Glomerular visceral epithelial cell (primary cell): ENCODE results near the gene MST1.

ENCODE experiments used
- DNase-seq: peaks from one replicate; pipeline ENCODE4 v3.0.0-alpha.2; 2016; ENCODE audit errors: extremely low spot score

MST1 gene

DNA sequence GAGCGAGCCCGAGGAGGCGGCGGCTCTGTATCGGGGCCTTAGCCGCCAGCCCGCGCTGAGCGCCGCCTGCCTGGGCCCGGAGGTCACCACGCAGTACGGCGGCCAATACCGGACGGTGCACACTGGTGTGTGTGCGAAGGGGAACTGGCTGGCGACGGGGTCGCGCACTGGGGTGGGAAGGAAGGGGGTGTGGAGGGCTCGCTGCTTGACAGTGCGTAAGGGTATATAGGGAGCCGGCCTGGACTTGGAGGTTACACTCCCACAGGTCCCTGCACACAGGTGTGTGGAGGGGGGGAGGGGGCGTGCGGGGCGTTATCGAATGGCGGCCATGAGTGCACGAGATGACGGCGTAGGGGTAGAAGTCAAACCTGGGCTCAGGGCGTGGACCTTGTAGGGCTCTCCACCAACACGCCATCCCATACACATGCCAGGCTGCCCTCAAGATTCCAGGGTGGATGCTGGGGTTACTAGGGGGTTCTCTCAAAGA, 14.7 kb downstream of the MST1 start:
- DNase-seq, result no peak

DNA sequence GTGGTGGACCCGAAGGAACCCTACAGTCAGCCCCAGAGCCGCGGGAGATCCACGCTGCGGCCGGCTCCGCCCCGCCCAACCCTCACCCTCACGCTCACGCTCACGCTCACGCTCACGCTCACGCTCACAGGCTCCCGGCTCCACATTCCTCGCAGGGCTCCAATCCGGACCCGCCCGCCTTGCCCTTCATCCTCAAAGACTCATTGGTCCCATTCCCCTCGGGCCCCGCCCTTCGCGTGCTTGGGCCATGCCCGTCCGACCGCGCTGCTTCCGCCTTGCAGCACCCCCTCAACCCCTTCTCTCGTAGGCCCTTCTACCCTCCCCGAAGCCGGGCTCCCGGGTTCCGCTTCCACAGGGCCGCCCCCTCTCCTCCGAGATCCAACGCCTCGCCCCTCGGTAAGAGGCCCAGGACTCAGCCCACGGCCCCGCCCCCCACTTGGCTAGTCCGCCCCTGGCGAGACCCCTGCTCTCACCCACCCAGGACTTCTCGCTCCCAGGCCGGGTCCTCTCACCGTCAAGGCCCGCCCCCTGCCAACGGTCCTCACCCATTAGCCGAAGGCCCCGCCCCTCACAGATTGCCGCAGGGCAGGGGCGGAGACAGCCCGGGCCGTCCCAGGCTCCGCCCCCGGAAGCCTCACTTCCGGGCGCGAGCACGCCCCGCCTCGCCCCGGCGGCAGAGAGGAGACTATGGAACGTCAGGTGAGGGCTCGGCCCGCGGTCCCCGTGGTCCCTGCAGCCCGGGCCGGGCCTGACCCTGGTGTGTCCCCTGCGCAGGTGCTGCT, 15.4 kb downstream of the MST1 start, which contains the start of gene APEH:
APEH (plus strand) TSS at position 637 of the 782 bp plus-strand sequence; CDS start at position 688, 51 bp downstream.
- peak; percentile 98 for DNase-seq

DNA sequence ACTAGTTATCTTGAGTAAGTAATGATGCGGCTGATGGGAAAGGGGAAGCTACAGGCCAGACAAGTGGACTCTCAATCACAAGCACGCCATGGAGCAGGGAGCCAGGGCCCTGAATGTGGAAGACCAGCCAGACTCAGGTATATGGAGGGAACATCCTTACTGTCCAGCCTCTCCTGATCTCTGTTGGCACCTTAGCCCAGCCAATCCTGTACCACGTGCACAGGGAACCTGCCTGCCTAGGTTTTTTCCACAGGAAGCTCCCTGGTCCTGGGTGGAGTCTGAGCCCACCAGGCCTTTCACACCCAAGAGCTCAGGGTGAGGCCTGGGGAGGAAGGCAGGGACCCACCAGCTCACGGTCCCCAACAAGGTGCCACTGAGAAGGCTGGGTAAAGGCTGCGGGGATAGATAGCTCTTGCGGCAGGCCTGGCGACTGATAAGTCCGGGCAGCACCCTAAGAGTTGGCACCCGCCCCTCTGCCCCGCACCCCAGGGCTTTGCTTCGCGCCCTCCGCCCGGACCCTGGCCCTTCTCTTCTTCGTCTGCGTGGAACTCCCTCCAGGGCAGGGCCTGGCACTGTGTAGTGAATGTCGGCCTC, 16.1 kb downstream of the MST1 start:
- peak; percentile 32 for DNase-seq

DNA sequence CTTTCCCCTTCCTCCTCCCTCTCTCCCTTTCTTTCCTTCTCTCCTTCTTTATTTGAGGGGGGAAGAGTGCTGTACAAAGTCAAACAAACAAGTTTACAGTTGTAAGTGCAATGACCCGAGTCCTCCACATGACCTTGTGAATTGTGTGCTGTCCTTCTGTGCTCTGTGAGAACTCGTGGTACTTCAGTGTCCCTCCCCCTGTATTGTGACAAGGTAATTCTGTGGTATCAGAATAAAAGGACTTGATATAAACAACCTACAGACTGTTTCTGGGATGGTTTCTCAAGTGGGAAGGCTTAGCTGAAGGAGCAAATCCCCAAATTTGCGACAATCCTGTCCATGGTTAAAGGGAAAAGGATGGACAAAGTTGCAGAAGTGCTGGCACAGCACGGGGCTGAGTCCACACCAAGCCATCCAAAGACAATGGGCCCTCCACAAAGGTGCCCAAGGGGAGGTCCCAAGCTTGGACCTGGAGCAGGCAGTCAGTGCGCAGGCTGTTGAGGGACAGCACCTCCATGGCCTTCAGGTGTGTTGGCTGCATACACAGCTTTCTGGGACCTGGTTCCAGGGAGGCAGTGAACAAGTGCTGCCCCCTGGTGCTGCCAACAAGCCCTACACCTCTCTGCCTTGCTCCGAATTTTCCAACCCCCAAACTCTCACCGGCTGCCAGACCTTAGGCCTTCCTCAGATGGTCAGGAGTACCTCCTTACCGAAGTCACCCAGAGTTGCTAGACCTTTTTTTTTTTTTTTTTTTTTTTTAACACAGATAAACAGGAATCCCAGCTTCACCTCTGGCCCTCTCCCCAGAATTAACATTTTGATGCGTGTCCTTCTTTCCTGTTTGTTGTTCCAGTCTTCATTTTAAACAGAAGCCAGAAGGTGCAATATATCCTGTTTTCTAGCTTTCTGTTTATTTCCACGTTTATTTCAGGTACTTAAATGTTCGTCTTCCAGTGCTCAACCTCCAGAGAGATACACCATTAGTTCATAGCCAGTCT, 17.7 kb downstream of the MST1 start:
- DNase-seq, result peak; percentile 69

DNA sequence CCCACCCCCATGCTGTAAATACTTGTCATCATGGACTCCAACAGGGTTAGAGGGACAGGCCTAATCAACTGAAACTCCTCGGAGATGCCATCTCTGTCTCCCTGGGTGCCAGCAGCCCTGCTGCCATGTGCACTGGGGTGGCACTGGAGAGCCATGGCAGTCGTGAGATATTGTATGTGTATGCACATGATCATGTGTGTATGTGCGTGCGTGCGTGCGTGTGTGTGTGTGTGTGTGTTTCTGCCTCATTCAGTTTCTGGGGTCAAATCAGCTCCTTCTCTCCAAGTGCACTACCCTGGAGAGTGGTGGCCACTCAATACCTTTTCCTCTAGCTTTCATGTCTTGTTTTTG, 18.4 kb downstream of the MST1 start:
- no peak for DNase-seq

DNA sequence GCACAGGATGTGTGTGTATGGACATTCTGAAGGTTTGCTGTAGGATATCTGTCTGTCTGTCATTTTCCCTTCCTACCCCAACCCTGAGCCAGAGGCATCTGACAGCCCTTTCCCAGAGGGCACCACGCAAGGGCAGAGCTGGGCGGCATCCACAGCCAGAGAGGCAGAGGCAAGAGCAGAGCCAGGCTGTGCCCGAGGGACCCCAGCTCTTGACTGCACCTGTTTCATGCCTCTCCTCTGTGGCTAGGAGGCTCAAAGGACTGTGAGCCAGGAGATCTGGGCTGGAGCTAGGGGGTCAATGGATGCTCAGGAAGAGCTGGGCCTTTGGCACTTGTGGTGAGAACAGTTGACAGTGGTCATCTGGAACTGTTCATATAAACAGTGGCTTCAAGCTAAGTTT, 19.9 kb downstream of the MST1 start:
- no peak for DNase-seq

DNA sequence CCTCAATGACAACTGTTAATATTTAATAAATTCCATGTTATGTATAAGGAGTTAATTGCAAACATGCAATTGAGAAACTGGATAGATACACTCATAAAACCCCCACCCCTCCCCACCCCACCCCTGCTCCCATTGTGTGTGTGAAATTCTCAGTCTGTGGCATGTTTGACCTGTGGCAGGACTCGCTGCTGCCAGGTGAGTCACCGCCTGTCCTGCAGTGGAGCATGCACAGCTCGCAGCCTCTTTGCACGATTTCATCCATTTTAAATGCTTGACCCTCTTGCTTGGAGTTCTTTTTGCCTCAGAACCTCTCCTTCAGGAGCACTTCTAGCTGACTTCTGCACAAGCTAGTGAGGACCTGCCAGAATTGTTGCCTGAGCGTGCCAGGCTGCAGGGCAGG, 20.4 kb downstream of the MST1 start:
- DNase-seq, result peak; percentile 79

DNA sequence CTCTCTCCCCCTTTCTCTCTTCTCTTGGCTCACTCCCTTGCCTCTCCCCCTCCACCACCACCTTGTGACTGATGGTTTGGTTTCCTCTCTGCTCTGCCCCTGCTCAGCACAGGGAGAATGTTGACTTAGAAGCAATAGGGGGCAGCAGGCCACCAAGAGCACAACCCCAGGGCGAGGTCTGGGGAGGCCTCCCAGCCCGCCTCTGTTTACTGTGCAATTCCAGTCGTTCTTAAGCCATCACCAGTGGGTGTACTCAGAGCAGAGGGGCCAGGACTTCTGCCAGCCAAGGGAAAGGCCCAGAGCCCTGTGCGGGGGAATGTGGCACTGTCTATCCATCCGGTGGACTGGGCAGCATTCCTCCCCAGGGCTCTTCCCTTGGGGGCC, 20.9 kb downstream of the MST1 start:
- peak; percentile 64 for DNase-seq

DNA sequence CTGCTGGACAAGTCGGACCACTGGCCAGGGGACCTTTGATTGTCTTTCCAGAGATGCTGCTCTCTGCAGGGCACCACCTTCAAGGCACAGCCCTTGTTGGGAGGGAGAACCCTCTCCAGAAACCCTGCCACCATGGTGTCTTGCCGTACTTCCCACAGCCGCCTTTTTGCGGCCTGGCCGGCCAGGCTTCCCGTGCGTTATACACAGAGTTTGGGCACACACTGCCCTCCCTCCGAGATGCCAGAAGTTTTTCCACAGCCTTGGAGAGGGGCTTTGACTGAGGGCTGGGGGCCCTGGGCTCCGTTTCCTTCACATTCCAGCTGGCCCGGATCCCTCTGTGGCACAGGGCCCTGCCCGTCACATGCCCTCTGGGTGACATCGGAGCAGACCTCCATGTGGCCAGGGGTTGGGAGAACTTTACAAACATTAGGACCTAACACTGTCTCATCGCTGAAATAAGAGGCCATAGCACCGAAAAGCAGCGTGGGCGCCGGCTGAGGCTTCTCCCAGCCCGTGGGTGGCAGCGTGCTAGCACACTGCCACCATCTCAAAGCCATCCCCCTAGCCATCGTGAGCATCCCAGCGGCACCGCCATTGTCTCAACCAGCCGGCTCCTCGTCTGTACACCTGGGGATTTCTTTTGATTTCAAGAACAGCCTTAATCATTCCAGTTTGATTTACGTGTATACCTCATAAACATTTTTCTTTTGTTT, 21.4 kb downstream of the MST1 start:
- no peak for DNase-seq

DNA sequence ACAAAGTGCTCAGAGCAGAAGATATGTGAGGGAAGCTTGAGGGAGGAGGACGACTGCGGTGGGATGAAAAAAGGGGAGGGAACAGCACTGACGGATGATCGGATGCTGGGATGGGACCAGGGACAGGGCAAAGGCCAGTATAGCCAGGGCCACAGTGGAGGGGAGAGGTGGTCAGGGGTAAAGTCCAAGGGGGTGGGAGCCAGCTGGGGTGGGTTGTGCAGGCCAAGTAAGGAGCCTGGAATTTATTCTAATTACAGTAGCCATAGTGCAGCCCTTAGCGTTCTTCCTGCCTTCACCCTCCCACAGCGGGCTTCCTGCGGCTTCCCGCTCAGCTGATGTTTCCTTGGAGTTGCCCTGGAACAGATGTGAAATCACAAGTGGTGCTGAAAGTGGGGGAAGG, 22.7 kb downstream of the MST1 start:
- DNase-seq, result no peak

DNA sequence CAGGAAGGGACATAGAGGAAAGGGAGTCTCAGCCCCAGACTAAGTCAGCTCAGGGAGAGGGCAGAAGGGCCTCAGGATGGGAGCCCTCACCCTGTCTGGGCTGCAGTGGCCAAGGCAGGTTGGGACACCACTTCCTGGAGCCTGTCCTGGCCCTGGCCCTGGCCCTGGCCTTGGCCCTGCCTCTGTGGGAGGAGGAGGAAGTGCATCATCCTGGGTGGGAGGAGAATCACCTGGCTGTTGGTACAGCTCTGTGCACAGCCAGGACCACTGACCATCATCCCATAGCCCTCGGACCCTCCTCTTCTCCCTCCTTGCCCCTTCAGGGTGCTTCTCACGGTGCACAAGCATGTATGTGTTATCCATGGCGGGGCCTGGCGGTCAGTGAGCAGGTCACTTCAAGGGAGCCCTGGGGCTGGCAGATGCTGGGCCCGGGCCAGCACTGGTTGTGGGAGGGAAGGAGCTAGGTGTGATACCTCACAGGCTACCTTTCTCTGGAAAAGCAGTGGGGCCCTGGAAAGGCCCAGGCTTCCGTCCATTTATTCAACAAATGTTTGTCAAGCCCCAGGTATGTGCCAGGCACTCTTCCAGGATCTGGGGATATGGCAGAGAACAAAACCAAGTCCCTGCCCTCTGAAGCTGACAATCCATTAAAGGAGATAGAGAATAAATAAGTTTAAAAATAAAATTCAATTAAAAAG, 23.3 kb downstream of the MST1 start:
- no peak for DNase-seq

DNA sequence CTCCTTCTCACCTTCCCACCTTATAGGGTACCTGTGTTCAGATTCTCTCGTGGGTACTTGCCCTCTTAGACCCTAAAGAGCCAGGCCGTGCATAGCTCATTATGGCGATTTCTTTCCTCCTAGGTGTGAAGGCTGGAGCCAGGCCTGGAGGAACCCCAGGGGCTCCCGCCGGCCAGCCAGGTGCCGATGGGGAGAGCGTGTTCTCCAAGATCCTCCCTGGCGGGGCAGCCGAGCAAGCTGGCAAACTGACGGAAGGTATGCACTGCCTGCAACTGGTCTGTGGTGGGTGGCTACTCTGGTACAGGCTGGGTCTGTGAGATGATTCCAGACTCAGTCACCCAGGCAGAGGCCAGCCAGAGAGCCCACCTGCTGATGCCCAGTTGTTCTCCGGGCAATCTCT, 25.0 kb downstream of the MST1 start:
- no peak for DNase-seq

DNA sequence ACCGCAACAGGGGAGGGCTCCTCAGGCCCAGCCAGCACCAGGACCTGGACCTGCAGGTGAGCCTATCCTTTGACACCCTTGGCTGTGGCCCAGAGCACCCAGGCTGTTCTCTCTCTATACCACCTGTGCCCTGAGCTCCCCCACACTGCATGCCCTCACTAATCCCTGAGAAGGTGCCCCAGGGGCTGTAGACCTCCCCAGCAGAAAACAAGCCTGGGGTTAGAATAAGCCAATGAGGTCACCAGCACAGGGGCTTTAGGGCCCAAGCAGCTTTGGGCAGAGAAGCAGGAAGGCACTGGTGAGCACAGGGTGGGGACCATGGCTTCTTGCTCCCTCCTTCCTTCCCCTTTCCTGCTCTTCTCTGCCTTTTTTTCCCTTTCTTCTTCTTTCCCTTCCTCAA, 25.4 kb downstream of the MST1 start:
- no peak for DNase-seq

DNA sequence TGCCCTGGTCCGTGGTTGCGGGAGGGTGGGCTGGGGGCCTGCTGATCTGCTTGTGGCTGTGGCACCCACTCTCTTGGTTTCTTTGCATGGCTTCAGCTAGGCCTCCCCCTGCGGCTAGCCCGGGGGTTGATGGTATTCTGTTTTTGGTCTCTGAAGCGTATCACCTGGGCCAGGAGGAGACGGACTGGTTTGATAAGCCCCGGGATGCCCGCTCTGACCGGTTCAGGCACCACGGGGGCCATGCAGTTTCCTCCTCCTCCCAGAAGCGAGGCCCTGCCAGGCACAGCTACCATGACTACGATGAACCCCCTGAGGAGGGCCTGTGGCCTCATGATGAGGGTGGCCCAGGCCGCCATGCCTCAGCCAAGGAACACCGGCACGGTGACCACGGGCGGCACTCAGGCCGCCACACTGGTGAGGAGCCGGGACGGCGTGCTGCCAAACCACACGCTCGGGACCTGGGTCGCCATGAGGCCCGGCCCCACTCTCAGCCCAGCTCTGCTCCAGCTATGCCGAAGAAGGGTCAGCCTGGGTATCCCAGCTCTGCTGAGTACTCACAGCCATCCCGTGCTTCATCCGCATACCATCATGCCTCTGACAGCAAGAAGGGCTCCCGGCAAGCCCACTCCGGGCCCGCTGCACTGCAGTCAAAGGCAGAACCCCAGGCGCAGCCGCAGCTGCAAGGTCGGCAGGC, 26.4 kb downstream of the MST1 start:
- DNase-seq, result no peak

DNA sequence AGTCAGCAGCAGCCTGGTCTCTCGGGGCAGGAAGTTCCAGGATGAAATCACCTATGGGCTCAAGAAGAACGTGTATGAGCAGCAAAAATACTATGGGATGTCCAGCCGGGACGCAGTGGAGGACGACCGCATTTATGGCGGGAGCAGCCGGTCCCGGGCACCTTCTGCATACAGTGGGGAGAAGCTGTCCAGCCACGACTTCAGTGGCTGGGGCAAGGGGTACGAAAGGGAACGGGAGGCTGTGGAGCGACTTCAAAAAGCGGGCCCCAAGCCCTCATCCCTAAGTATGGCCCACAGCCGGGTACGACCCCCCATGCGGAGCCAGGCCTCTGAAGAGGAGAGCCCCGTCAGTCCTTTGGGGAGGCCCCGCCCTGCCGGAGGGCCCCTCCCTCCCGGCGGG, 27.3 kb downstream of the MST1 start:
- no peak for DNase-seq

DNA sequence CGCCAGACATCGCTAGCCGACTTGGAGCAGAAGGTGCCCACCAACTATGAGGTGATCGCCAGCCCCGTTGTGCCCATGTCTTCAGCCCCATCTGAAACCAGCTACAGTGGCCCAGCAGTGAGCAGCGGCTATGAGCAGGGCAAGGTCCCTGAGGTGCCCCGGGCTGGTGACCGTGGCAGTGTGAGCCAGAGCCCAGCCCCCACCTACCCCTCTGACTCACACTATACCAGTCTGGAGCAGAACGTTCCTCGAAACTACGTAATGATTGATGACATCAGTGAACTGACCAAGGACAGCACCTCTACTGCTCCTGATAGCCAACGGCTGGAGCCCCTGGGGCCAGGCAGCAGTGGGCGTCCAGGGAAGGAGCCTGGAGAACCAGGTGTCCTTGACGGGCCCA, 28.0 kb downstream of the MST1 start:
- no peak for DNase-seq

DNA sequence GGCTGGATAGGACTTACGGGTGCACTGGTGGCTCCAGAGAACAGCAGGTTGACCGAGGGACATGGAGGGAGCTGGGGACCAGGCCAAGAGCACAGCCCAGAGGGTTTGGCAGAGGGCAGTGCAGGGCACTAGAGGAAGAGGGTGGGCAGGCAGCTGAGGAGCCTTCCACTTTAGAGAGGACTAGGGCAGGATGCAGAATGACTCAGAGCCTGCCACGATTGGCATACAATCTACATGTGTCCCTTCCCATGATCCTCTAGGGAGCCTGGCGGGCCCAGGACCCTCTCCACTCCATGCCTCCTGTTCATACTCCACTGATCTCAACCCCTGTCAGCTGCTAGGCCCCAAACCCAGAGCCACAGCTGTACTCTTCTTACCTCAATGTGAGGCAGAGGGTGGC, 29.5 kb downstream of the MST1 start:
- no peak for DNase-seq

DNA sequence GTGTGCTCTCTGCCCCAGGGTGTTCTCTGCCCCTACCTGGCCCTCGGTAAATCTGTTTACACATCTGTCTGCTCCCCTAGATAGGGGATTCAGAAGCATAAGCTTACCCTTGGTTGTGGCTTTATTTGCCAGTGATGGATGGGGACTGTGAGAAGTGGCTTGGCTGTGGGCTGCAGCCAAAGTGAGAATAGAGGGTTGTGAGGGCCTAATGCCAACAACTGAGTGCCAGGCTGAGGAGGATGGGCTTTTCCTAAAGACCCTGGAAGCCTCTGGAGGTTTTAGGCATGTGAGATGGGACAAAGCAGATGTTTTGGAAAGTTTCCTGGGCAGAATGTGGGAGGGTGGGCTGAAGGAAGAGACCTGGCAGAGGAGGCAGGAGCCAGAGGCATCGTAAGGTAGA, 30.6 kb downstream of the MST1 start:
- no peak for DNase-seq

DNA sequence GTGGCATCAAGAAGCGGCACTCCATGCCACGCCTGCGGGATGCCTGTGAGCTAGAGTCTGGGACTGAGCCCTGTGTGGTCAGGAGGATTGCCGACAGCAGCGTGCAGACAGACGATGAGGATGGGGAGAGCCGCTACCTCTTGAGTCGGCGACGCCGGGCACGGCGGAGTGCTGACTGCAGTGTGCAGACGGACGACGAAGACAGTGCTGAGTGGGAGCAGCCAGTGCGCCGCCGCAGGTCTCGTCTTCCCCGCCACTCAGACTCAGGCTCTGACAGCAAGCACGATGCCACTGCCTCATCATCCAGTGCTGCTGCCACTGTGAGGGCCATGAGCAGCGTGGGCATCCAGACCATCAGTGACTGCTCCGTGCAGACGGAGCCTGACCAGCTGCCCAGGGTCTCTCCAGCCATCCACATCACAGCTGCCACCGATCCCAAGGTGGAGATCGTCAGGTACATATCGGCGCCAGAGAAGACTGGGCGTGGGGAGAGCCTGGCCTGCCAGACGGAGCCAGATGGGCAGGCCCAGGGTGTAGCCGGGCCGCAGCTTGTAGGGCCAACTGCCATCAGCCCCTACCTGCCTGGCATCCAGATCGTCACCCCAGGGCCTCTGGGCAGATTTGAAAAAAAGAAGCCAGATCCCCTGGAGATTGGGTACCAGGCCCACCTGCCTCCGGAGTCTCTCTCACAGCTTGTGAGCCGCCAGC, 31.9 kb downstream of the MST1 start:
- DNase-seq, result no peak
